GM11168 (cell line): Measurements from ENCODE around the gene PRMT5.

Experiments
- in situ Hi-C: fragments of 300-500 bp; cut with MboI; formaldehyde crosslinking; loops from one replicate; pipeline ENCODE4 v1.12.0; 2022; ENCODE audit warnings: low sequenced_read_pairs; ENCODE audit not compliant: unreplicated experiment

Gene PRMT5

DNA sequence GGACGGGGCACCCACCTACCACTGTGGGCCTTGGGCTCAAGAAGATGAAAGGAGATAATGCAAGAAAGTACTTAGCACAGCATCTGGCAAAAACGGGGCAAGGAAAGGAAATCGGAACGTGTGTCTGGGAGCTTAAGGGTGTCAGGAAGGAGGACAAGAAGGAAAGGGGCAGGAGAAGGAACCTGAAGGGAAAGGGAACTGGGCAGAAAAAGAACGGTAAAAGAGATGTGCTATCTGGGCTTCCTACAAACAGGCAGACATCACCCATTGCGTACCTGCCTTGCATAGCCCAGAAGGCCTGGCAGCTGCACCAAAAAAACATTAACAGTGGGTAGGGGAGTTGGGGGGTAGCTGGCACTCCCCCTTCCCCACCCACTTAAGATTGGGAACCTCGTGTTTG, 47.1 kb downstream of the PRMT5 start:
- in situ Hi-C loops = no loop called here

DNA sequence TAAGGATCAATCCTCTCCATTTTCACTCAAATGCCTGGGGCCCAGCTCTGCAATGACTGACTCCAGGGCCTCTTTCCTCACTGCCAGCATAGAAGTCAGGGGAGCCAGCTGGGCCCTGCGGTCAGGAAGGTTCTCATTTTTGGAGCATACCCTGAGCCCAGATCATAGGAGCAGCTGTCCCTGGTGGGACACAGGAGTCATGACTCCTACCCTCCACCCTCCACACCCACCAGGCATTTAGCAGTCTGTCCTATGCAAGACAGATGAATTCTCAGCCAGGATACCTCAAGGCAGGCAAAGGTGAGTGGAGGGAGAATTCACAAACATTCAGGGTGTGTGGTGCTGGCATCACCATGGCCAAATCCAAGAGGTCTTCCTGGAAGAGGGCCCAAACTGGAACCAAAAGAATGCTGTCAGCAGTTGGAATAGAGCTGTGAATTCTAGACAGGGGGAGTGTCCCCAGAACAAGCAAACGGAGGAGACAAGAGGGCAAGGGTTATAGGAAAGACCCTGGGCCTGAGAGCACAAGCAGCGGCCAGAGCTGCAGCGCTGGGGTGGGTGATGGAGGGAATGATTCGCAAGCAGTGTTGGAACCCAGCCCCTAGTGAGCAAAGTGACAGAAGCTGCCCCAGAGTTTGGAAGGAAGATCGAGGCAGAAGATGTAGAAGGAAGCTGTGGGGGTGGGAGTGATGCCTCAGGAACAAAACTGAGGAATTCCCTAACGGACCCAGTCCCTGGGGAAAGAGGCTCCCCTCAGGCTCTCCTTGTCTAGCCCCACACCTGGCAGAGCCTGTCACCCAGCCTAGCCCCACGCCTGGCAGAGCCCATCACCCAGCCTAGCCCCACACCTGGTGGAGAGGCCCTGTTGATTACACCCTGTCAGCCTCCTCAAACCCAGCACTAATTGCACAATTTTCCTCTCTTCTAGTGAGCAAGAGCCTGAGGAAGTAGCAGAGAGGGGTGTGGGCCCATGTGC, 50.6 kb downstream of the PRMT5 start:
- in situ Hi-C loops = no loop called here

DNA sequence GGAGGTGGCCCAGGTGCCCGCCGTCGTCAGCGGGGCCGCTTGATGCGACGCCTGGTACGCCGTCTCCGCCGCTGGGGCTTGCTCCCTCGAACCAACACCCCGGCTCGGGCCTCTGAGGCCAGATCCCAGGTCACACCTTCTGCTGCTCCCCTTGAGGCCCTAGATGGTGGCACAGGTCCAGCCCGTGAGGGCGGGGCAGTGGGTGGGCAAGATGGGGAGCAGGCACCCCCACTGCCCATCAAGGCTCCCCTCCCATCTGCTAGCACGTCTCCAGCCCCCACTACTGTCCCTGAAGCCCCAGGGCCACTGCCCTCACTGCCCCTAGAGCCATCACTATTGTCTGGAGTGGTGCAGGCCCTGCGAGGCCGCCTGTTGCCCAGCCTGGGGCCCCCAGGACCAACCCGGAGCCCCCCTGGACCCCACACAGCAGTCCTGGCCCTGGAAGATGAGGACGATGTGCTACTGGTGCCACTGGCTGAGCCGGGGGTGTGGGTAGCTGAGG, 52.1 kb downstream of the PRMT5 start:
- in situ Hi-C loops = no loop called here

DNA sequence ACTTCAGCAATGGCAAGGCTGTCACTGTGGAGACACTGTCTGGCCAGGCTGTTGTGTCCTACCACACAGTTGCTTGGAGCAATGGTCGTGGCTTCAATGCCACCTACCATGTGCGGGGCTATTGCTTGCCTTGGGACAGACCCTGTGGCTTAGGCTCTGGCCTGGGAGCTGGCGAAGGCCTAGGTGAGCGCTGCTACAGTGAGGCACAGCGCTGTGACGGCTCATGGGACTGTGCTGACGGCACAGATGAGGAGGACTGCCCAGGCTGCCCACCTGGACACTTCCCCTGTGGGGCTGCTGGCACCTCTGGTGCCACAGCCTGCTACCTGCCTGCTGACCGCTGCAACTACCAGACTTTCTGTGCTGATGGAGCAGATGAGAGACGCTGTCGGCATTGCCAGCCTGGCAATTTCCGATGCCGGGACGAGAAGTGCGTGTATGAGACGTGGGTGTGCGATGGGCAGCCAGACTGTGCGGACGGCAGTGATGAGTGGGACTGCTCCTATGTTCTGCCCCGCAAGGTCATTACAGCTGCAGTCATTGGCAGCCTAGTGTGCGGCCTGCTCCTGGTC, 53.3 kb downstream of the PRMT5 start:
- in situ Hi-C loops = no loop called here

DNA sequence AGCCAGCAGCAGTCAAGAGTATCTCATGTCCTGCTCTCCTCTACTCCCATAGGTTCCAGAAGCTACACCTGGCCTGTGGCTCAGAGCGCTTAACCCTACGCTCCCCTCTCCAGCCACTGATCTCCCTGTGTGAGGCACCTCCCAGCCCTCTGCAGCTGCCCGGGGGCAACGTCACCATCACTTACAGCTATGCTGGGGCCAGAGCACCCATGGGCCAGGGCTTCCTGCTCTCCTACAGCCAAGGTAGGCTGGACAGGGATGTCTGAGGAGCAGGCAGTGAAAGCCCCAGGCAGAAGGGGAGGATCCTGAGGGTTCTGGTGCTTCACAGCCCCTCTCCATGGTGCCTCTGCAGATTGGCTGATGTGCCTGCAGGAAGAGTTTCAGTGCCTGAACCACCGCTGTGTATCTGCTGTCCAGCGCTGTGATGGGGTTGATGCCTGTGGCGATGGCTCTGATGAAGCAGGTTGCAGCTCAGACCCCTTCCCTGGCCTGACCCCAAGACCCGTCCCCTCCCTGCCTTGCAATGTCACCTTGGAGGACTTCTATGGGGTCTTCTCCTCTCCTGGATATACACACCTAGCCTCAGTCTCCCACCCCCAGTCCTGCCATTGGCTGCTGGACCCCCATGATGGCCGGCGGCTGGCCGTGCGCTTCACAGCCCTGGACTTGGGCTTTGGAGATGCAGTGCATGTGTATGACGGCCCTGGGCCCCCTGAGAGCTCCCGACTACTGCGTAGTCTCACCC, 54.0 kb downstream of the PRMT5 start:
- in situ Hi-C loops = no loop called here

DNA sequence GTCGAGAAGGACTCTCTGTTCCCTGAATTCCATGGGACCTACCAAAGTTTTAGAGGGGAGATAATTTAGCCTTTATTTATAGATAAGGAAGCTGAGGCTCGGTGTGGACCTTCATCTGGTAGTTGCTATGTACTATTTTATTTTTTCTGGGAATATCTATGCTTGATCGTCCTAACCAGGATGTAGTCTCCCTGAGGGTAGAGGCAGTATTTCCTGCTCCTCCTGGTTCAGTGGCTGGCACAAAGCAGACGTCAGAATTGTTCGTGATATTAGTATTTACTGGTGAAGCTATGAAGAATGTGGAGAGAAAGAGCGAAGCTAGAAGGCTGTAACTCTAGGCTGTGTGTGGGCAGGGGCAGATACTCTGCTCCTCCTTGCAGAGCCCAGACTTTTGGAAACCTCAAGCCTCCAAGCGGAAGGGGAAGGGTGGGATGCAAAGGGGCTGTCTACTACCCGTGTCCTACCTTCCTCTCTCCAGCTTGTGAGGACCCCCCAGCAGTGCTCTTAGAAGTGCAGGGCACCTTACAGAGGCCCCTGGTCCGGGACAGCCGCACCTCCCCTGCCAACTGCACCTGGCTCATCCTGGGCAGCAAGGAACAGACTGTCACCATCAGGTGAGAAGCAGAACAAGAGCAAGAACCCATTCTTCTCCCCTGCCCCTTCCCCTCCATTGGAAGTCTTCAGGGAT, 56.2 kb downstream of the PRMT5 start:
- in situ Hi-C loops = loop anchor here (25.0 kb wide), 1 partner anchor 486 kb away; no protein-coding TSS in a partner anchor

DNA sequence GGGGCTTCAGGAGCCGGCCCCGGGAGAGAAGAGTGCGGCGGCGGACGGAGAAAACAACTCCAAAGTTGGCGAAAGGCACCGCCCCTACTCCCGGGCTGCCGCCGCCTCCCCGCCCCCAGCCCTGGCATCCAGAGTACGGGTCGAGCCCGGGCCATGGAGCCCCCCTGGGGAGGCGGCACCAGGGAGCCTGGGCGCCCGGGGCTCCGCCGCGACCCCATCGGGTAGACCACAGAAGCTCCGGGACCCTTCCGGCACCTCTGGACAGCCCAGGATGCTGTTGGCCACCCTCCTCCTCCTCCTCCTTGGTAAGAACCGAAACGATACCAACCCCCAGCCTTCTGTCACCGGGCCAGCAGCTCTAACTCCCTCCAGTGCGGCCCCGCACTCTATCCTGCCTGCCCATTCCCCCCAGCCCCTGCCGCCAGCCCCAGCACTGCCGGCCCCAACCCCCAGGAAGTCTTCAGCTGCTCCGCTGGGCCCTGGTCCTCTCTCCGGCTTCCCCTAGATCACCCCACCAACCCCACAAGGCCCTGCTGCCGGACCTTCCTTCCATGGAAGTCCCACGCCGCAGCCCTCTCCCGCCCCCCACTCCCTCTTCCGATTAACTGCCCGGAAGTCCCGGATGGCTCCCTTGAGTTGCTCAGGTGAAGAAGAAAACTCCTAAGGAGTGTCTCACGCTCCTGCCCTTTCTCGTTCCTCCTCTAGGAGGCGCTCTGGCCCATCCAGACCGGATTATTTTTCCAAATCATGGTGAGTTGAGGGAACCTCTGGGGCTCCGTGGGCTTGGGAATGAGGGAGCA, 56.9 kb downstream of the PRMT5 start:
- in situ Hi-C loops = loop anchor here (25.0 kb wide), 1 partner anchor 485 kb away; no protein-coding TSS in a partner anchor

DNA sequence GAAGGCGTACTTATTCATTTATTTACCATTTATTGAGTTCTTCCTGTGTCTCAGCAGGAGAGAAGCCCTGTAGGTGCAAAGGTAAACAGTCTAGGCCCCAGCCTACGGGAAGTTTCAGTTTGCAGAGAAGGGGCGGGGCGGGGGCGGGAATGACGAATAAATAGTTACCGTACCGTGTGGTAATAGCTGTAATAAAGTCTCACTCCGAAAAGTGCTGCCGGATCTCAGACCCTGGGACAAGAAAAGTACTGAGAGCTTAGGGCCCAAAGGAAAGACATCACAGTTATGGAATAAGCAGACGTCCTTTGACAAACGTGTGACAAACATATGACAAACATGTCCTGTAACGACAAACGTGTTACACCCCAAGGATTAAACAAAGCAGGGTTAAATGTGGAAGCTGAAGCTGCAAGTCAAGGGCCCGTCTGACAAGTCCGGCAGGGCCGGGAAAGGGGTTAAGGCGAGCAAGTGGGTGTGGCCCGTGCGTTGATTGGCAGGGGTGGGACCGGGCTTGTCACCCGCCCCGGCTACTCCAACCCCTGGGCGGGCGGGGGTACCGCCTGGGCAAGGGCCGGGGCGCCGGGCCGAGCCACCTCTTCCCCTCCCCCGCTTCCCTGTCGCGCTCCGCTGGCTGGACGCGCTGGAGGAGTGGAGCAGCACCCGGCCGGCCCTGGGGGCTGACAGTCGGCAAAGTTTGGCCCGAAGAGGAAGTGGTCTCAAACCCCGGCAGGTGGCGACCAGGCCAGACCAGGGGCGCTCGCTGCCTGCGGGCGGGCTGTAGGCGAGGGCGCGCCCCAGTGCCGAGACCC, 57.7 kb downstream of the PRMT5 start, which contains the start of gene LRP10:
Gene LRP10, plus strand, starts transcription at position 517 of the 809 bp plus-strand sequence. CDS start 564 bp downstream, outside the sequence.
- in situ Hi-C loops = loop anchor here (25.0 kb wide), 1 partner anchor 484 kb away; no protein-coding TSS in a partner anchor

DNA sequence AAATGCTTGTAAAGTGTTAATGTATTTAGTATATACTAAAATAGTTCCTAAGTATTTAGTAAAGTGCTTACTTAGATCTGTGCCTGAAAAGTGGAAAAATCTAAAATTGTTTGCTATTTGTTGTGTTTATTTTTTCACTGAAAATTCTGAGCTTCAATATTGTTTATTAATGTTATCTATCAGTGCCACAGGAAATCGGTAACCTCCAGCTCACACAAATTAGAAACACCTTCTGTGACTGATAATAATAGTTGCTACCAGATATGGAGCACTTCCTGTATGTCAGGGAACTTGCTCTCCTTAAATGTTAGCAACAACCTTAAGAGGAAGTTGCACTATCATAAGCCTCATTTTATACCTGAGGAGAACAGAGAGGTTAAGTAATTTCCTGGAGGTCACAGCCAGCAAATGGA, 58.4 kb downstream of the PRMT5 start:
- in situ Hi-C loops = loop anchor here (25.0 kb wide), 1 partner anchor 484 kb away; no protein-coding TSS in a partner anchor
